GM23248 (cell line): ENCODE measurements around the gene FOXB2.
A peak's percentile ranks its signal among the peaks of the same experiment; 100 is the strongest.

ENCODE experiments used
- EZH2 ChIP-seq: fragments of 200-600 bp; sonication (generic); IDR thresholded peaks from 2 replicates; pipeline ENCODE4 v1.6.1; 2018; ENCODE audit warnings: antibody characterized with exemption, mild to moderate bottlenecking; ENCODE audit not compliant: insufficient read depth, poor library complexity, severe bottlenecking
- EZH2phosphoT487 ChIP-seq: fragments of 200-600 bp; sonication (generic); IDR thresholded peaks from 2 replicates; pipeline ENCODE4 v1.6.1; 2018; ENCODE audit warnings: antibody characterized with exemption, moderate library complexity, mild to moderate bottlenecking, low read depth; ENCODE audit not compliant: insufficient read depth

- TF ChIP-seq EZH2 (peak; percentile 90), EZH2phosphoT487 (no peak)
These were observed 2.7 kb downstream of the FOXB2 start for GRCh38 chr9:77021922-77022782.
